Tibial nerve (tissue), 4 donors: ENCODE measurements around the gene GNAT1.

Experiments used
- CTCF ChIP-seq, 5 experiments: fragments of 200-600 bp in 3 of 5; fragments of 450-650 bp in 2 of 5; sonication (generic) in 3 of 5; IDR thresholded peaks; one replicate each; pipeline ENCODE4 v1.5.1; 2016 to 2019; ENCODE audit warnings: antibody characterized with exemption in 5 of 5, mild to moderate bottlenecking in 3 of 5, moderate library complexity in 2 of 5
- EP300 ChIP-seq, 2 donors: sonication (generic); formaldehyde crosslinking; IDR thresholded peaks; one replicate each; pipeline ENCODE4 v1.6.1; 2017; ENCODE audit warnings: antibody characterized with exemption in 2 of 2, mild to moderate bottlenecking in 1 of 2
- POLR2A ChIP-seq, 2 donors: fragments of 450-650 bp; IDR thresholded peaks; one replicate each; pipeline ENCODE4 v1.6.1; 2017; ENCODE audit warnings: antibody characterized with exemption in 2 of 2, mild to moderate bottlenecking in 2 of 2, moderate library complexity in 2 of 2

GRCh38 chr3:50150404-50150750 is 41.0 kb upstream of the GNAT1 start:
- TF ChIP-seq CTCF (IDR thresholded peaks at IDR 0.05) (no peak), EP300 (IDR thresholded peaks at IDR 0.05) (no peak), POLR2A (IDR thresholded peaks at IDR 0.05) (no peak)
